OCI-LY3 (cell line): ENCODE results near the gene DOCK1.

ENCODE experiments used
- H2AFZ ChIP-seq: fragments of 200-600, 300-600 bp; shearing (Covaris generic); 2 replicates; pipeline ENCODE4 v1.6.0; 2014; ENCODE audit warnings: antibody characterized with exemption, low read depth, low read length
- H3K27ac ChIP-seq: fragments of 200-600, 300-600 bp; sonication (generic); 2 replicates; pipeline ENCODE4 v1.5.1; 2014; ENCODE audit warnings: mild to moderate bottlenecking, low read length, moderate library complexity, mixed read lengths
- H3K27me3 ChIP-seq: fragments of 200-600, 300-600 bp; sonication (generic); 2 replicates; pipeline ENCODE4 v1.6.1; 2014; ENCODE audit warnings: low read depth, low read length, mixed read lengths
- H3K36me3 ChIP-seq: fragments of 200-600, 300-600 bp; sonication (generic); replicated peaks from 2 replicates; pipeline ENCODE3; 2014; ENCODE audit warnings: low read depth, low read length, mixed read lengths
- H3K4me1 ChIP-seq: fragments of 300-600, 200-600 bp; sonication (generic); 2 replicates; pipeline ENCODE4 v1.6.1; 2014; ENCODE audit warnings: low read length, mixed read lengths
- H3K4me2 ChIP-seq: fragments of 200-600, 300-600 bp; sonication (generic); 2 replicates; pipeline ENCODE4 v1.6.1; 2014; ENCODE audit warnings: low read length, mixed read lengths
- H3K4me3 ChIP-seq: fragments of 300-600, 200-600 bp; sonication (generic); 2 replicates; pipeline ENCODE4 v1.5.1; 2014; ENCODE audit warnings: antibody characterized with exemption, mild to moderate bottlenecking, low read length, moderate library complexity
- H3K79me2 ChIP-seq: fragments of 300-600, 200-600 bp; shearing (Covaris generic); 2 replicates; pipeline ENCODE4 v1.6.1; 2014; ENCODE audit warnings: mild to moderate bottlenecking, low read length, mixed read lengths
- H3K9ac ChIP-seq: fragments of 300-600, 200-600 bp; shearing (Covaris generic); 2 replicates; pipeline ENCODE4 v1.6.0; 2014; ENCODE audit warnings: mild to moderate bottlenecking, low read length, moderate library complexity
- H3K9me3 ChIP-seq: fragments of 200-600, 300-600 bp; shearing (Covaris generic); 2 replicates; pipeline ENCODE4 v1.6.1; 2014; ENCODE audit warnings: low read length, mixed read lengths; ENCODE audit not compliant: insufficient read depth
- H4K20me1 ChIP-seq: fragments of 200-600, 300-600 bp; sonication (generic); 2 replicates; pipeline ENCODE4 v1.6.1; 2016; ENCODE audit warnings: low read length, mixed read lengths; ENCODE audit not compliant: insufficient read depth
- CTCF ChIP-seq: fragments of 200-600, 300-600 bp; sonication (generic); IDR thresholded peaks from 2 replicates; pipeline ENCODE4 v1.5.1; 2014; ENCODE audit warnings: antibody characterized with exemption, low read length, low read depth
- EZH2phosphoT487 ChIP-seq: fragments of 200-600 bp; shearing (Covaris generic); IDR thresholded peaks from 2 replicates; pipeline ENCODE4 v1.6.1; 2018; ENCODE audit warnings: antibody characterized with exemption, mixed run types, low read depth

DOCK1 gene

DNA sequence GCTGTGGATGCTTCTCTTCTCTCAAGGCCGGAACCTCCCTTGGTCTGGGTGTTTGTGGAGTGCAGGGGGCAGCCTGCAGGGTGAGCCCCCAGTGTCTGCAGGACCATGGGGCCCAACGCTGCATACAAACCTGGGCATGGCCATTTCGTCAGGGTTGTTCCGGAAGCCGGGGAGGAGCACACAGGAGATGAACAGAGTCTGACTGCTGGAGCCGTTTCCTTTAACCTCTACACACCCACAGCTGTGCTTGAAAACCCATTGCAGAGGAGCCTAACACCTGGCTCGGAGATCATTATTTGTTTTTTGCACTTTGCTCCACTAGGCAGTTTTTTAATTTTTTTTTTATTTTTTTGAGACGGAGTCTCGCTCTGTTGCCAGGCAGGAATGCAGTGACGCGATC lies 458.8 kb downstream of the DOCK1 start:
- no peaks in the 10 kb centered on the region for H3K36me3 ChIP-seq
- H3K9ac ChIP-seq, result no peak overlapping the region
- TF ChIP-seq EZH2phosphoT487, result no peak
- no peak for TF ChIP-seq CTCF
- H3K27me3 ChIP-seq, result no peaks in the 10 kb centered on the region
- no peak overlapping the region for H3K4me2 ChIP-seq
- H3K4me1 ChIP-seq, result no peaks in the 10 kb centered on the region
- H3K79me2 ChIP-seq, result no peaks in the 10 kb centered on the region
- H3K4me3 ChIP-seq, result no peak overlapping the region
- no peak overlapping the region for H3K27ac ChIP-seq
- H4K20me1 ChIP-seq, result no peaks in the 10 kb centered on the region
- no peaks in the 10 kb centered on the region for H3K9me3 ChIP-seq
- no peak overlapping the region for H2AFZ ChIP-seq

DNA sequence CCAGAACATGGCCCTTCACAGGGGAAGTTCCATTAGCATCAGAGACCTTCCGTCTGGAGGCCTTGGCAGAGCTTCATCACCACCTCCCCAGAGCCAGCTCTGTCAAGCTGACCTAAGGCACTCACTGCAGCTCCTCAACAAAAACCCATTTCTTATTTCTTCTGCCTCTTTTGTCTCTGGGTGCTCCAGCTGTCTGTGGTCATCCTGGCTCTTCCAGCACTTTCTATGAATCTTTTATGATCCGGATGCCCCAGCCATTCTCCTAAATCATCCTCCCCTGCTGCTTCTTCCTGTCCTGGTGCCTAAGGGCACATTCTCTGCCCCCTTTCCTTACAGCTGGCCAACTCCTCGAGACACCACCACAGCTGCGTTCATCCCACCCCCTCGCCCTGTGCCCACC lies 462.9 kb downstream of the DOCK1 start:
- Histone ChIP-seq H3K9me3 (no peaks in the 10 kb centered on the region), H3K4me1 (no peaks in the 10 kb centered on the region), H3K4me2 (no peak overlapping the region), H2AFZ (no peak overlapping the region), H3K27me3 (no peaks in the 10 kb centered on the region), H3K79me2 (no peaks in the 10 kb centered on the region), H3K9ac (no peak overlapping the region), H3K36me3 (no peaks in the 10 kb centered on the region), H3K4me3 (no peak overlapping the region), H4K20me1 (no peaks in the 10 kb centered on the region), H3K27ac (no peak overlapping the region)
- TF ChIP-seq CTCF, result no peak
- TF ChIP-seq EZH2phosphoT487, result no peak

DNA sequence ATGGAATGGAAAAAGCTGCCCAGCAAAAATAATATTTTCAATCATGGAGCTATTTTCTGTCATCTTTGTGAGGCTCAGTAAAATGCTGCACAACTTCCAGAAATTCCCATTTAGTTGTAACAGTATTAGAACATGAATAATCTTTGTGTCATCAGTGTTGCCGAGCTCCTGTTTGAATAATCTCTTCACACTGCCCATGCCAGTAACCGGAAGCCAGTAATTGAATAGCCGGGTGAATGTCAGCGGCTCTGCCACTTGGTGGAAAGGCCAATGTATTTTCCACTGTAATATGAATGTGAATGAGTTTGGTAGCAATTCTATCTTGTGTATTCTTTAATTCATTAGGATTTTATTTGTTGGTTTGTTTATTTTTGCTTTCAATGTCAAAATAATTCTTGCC lies 463.7 kb downstream of the DOCK1 start:
- no peaks in the 10 kb centered on the region for H3K9me3 ChIP-seq
- H3K36me3 ChIP-seq, result no peaks in the 10 kb centered on the region
- no peaks in the 10 kb centered on the region for H3K79me2 ChIP-seq
- H3K4me1 ChIP-seq, result no peaks in the 10 kb centered on the region
- no peaks in the 10 kb centered on the region for H4K20me1 ChIP-seq
- TF ChIP-seq CTCF (no peak), EZH2phosphoT487 (no peak)
- H3K9ac ChIP-seq, result no peak overlapping the region
- H3K27ac ChIP-seq, result no peak overlapping the region
- no peak overlapping the region for H3K4me3 ChIP-seq
- no peak overlapping the region for H3K4me2 ChIP-seq
- H2AFZ ChIP-seq, result no peak overlapping the region
- no peaks in the 10 kb centered on the region for H3K27me3 ChIP-seq

- no peaks in the 10 kb centered on the region for H3K4me1 ChIP-seq
- no peak overlapping the region for H3K4me3 ChIP-seq
- no peak overlapping the region for H3K4me2 ChIP-seq
- H3K27ac ChIP-seq, result no peak overlapping the region
- TF ChIP-seq EZH2phosphoT487, result no peak
- TF ChIP-seq CTCF, result no peak
- H3K9ac ChIP-seq, result no peak overlapping the region
- no peaks in the 10 kb centered on the region for H4K20me1 ChIP-seq
- no peaks in the 10 kb centered on the region for H3K36me3 ChIP-seq
- no peaks in the 10 kb centered on the region for H3K9me3 ChIP-seq
- H3K79me2 ChIP-seq, result no peaks in the 10 kb centered on the region
- no peaks in the 10 kb centered on the region for H3K27me3 ChIP-seq
- H2AFZ ChIP-seq, result no peak overlapping the region
Measured at GRCh38 chr10:127370601-127371000, 465.4 kb downstream of the DOCK1 start.
